Right lobe of liver (tissue), 4 donors: Measurements from ENCODE around the gene DHRS13.

ENCODE experiments used
- POLR2A ChIP-seq: fragments of 450-650 bp; IDR thresholded peaks from one replicate; pipeline ENCODE4 v1.6.1; 2017; ENCODE audit warnings: antibody characterized with exemption, mild to moderate bottlenecking
- TF ChIP-seq, protein P1 (sequence below), 4 donors: fragments of 200-600 bp in 3 of 4; fragments of 450-650 bp in 1 of 4; IDR thresholded peaks; one replicate each; pipeline versions ENCODE4 v1.5.1 to v1.8.0; 2016 to 2022; ENCODE audit warnings: antibody characterized with exemption in 4 of 4, mild to moderate bottlenecking in 2 of 4
- donor health status: DM: no; HTN: no; CAD: no.
- donor health status: DM: no; HTN: no; CAD: no.
- donor health status: DM: no; HTN: yes; CAD: no.

DNA sequence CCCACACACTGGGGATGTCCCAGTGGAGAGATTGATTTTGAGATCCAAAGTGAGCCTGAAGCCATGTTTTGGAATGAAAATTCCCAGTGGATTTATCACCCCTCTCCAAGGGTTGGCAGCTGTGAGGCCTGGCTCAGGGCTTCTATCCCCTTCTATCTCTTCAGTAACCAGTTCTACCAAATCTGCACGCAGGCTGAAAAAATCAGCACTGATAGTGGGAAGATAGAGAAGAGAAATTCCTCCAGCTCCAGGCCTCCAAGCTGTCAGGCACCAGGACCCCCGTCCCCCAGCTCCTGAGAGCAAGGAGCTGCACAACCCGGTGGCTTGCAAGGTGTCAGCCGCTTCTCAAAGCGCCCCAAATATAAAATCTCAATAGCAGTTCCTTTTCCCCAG, 6.4 kb downstream of the DHRS13 start:
- TF ChIP-seq, protein P1, sequence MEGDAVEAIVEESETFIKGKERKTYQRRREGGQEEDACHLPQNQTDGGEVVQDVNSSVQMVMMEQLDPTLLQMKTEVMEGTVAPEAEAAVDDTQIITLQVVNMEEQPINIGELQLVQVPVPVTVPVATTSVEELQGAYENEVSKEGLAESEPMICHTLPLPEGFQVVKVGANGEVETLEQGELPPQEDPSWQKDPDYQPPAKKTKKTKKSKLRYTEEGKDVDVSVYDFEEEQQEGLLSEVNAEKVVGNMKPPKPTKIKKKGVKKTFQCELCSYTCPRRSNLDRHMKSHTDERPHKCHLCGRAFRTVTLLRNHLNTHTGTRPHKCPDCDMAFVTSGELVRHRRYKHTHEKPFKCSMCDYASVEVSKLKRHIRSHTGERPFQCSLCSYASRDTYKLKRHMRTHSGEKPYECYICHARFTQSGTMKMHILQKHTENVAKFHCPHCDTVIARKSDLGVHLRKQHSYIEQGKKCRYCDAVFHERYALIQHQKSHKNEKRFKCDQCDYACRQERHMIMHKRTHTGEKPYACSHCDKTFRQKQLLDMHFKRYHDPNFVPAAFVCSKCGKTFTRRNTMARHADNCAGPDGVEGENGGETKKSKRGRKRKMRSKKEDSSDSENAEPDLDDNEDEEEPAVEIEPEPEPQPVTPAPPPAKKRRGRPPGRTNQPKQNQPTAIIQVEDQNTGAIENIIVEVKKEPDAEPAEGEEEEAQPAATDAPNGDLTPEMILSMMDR (IDR thresholded peaks at IDR 0.05), result no peak
- no peak for TF ChIP-seq POLR2A
